Right lung (tissue), 5 donors: ENCODE results near the gene DMWD. TPM values are rescaled to one million over a fixed set of nuclear protein-coding genes. Genes with fewer than 3 reads are reported as not detected.
"Not testable (repeated sequence)": the region's sequence is repeated elsewhere in the genome, so short reads cannot be mapped to it uniquely, and the experiment has no call there.

ENCODE experiments used
- DNase-seq, 2 donors: peaks; one replicate each; pipeline ENCODE4 v3.0.0-alpha.2; 2013
- polyA plus RNA-seq, 5 donors: library from polyadenylated mRNA; unstranded; fragments of 120-200 nt; gene quantifications; one replicate each; pipeline versions ENCODE4 v1.2.1 to v1.2.3, GENCODE V29; 2013; ENCODE audit warnings: inconsistent platforms in 1 of 5, low replicate concordance in 1 of 5; ENCODE audit not compliant: insufficient read length in 5 of 5, insufficient read depth in 1 of 5

The DMWD gene
- polyA plus RNA-seq, 5 donors: 23.6 to 45.4 (median 34.3) TPM

DNA sequence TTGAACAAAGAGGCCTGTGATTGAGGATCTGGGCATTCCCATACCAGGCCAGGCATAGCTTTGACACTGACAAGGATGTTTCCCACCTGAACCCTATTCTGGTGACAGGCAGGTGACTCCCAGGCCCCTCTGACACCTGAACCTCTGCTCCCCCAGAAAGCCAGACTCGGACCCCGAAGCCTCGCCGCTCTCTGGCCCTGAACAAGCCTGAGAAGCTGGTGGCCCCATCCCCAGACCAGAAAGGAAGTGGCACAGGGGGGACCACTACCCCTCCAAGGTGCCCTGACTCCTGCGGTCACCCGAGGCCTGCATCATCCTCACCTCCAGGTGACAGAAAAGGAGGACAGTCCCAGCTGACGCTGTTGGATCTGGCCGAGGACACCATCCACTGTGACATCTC, 38.3 kb downstream of the DMWD start:
- no peak for DNase-seq

GRCh38 chr19:45753548-45753947, 39.1 kb downstream of the DMWD start:
- no peak for DNase-seq

DNA sequence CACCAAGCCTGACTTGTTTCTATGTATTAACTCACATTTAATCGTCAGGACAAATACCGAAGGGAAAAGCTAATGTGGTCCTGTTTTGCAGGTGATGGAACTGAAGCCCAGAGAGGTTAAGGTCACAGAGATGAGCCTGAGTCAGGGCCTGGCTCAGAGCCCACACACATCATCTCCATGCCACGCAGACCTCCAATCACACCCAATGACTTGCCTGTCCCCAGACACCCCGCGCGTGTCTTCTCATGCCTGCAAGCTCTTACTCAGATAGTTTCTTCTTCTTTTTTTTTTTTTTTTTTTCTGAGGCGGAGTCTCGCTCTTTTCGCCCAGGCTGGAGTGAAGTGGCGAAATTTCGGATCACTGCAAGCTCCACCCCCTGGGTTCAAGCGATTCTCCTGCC, 40.0 kb downstream of the DMWD start:
- DNase-seq: no peak

- DNase-seq: not testable (repeated sequence)
These were observed 41.2 kb downstream of the DMWD start for GRCh38 chr19:45751483-45751882.

- DNase-seq: no peak
These were observed 45.1 kb downstream of the DMWD start for GRCh38 chr19:45747513-45747912.

DNA sequence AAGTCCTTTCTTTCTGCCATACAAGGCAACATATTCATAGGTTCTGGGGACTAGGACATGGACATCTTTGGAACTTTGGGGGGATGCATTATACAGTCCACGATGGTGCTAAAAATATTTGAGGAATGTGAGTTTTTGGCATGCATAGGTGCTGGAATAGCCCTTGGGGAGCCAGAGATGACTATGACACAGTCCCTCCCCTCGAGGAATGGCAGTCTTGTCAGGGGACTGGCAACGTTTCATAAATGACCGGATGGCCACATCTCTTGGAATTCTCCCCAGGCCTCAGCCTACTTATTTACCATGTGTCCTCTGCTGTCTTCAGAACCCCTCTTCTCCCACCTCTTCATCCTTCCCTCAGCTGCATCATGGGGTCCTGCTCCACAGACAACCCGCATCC, 45.8 kb downstream of the DMWD start:
- DNase-seq: no peak

GRCh38 chr19:45745606-45746005, 47.0 kb downstream of the DMWD start:
- no peak for DNase-seq

GRCh38 chr19:45742969-45743368, 49.7 kb downstream of the DMWD start:
- no peak for DNase-seq

DNA sequence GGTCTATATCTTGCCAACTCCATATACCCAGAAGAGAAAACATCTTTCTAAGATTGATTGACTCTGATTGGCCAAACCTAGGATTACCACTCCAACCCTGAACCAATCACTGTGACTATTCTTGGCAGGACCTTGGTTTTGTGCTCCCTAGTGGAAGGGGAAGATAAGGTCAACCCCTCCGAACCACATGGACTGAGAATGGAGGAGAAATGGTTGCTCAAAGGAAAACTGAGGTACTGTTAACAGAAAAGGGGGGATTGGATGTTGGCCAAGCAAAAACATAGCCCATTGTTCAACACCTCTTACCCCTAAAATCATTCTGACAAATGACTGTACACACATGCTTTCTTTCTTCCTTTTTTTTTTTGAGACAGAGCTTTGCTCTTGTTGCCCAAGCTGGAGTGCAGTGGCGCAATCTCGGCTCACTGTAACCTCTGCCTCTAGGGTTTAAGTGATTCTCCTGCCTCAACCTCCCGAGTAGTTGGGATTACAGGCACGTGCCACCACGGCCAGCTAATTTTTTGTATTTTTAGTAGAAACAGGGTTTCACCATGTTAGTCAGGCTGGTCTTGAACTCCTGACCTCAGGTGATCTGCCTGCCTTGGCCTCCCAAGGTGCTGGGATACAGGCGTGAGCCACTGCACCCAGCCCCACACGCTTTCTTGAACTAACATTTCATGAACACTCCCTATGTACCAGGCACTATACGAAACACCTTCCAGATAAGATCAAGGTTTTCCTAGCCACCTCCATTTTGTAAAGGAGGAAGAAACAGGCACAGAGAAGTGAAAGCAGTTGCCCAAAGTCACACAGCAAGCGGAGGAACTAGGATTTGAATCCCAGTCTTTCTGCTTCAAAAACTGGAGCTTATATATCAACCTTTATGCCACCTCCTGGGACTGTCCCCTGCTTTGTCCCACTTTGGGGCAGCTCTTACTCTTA, 52.9 kb downstream of the DMWD start:
- DNase-seq: no peak

- DNase-seq: no peak
These were observed 59.4 kb downstream of the DMWD start, which contains the start of gene MEIOSIN for GRCh38 chr19:45733160-45733810. Gene MEIOSIN (plus strand): TSS chr19:45733439. CDS start chr19:45735377, 1,938 bp downstream.

Other genes starting within 250 kb of the DMWD start
- gene OPA3, start 208.0 kb downstream of the DMWD start, polyA plus RNA-seq: 1 to 10 TPM; 5.8 to 9.4 (median 6.0) TPM
- 1 to 10 TPM; 2.5 to 5.3 (median 3.7) TPM for gene GPR4, start 190.6 kb downstream of the DMWD start, polyA plus RNA-seq
- 10 to 100 TPM; 24.3 to 31.4 (median 29.8) TPM for gene EML2, start 153.4 kb downstream of the DMWD start, polyA plus RNA-seq
- 1 to 10 TPM; 2.8 to 8.7 (median 5.2) TPM for gene GIPR, start 124.6 kb downstream of the DMWD start, polyA plus RNA-seq
- 100 to 1,000 TPM; 328 to 445 (median 361) TPM for gene SNRPD2, start 100.9 kb downstream of the DMWD start, polyA plus RNA-seq
- gene QPCTL, start 100.2 kb downstream of the DMWD start, polyA plus RNA-seq: 10 to 100 TPM in 4 of 5 donors, 1 to 10 TPM in 1; 7.2 to 14.6 (median 11.4) TPM
- 10 to 100 TPM; 10.2 to 22.1 (median 17.6) TPM for gene FBXO46, start 61.9 kb downstream of the DMWD start, polyA plus RNA-seq
- not detected for gene MEIOSIN, start 59.4 kb downstream of the DMWD start, polyA plus RNA-seq
- gene SIX5, start 23.6 kb downstream of the DMWD start, polyA plus RNA-seq: 10 to 100 TPM; 10.7 to 39.5 (median 20.0) TPM
- 10 to 100 TPM; 43.9 to 89.6 (median 52.9) TPM for gene DMPK, start 10.4 kb downstream of the DMWD start, polyA plus RNA-seq
- gene RSPH6A, start 22.5 kb upstream of the DMWD start, polyA plus RNA-seq: under 1 TPM in 1 of 5 donors, not detected in 4; 0.08 TPM
- gene SYMPK, start 70.3 kb upstream of the DMWD start, polyA plus RNA-seq: 10 to 100 TPM; 50.6 to 73.7 (median 64.0) TPM
- 1 to 10 TPM; 1.2 to 3.3 (median 1.6) TPM for gene FOXA3, start 71.5 kb upstream of the DMWD start, polyA plus RNA-seq
- 10 to 100 TPM; 12.1 to 33.4 (median 15.8) TPM for gene IRF2BP1, start 93.3 kb upstream of the DMWD start, polyA plus RNA-seq
- gene MYPOP, start 109.8 kb upstream of the DMWD start, polyA plus RNA-seq: 1 to 10 TPM; 3.6 to 7.5 (median 5.0) TPM
- gene NANOS2, start 121.9 kb upstream of the DMWD start, polyA plus RNA-seq: not detected
- 10 to 100 TPM in 1 of 5 donors, 1 to 10 TPM in 4; 7.4 to 11.1 (median 9.6) TPM for gene NOVA2, start 181.0 kb upstream of the DMWD start, polyA plus RNA-seq
- 10 to 100 TPM; 11.6 to 15.4 (median 13.4) TPM for gene CCDC61, start 202.6 kb upstream of the DMWD start, polyA plus RNA-seq
- gene PGLYRP1, start 230.2 kb upstream of the DMWD start, polyA plus RNA-seq: 1 to 10 TPM in 1 of 5 donors, under 1 TPM in 3, not detected in 1; 0.48 to 1.1 (median 0.84) TPM
- gene IGFL4, start 248.2 kb upstream of the DMWD start, polyA plus RNA-seq: 1 to 10 TPM in 1 of 5 donors, under 1 TPM in 4; 0.40 to 1.0 (median 0.58) TPM